ENCODE measurements around the gene MPP2.

DNA sequence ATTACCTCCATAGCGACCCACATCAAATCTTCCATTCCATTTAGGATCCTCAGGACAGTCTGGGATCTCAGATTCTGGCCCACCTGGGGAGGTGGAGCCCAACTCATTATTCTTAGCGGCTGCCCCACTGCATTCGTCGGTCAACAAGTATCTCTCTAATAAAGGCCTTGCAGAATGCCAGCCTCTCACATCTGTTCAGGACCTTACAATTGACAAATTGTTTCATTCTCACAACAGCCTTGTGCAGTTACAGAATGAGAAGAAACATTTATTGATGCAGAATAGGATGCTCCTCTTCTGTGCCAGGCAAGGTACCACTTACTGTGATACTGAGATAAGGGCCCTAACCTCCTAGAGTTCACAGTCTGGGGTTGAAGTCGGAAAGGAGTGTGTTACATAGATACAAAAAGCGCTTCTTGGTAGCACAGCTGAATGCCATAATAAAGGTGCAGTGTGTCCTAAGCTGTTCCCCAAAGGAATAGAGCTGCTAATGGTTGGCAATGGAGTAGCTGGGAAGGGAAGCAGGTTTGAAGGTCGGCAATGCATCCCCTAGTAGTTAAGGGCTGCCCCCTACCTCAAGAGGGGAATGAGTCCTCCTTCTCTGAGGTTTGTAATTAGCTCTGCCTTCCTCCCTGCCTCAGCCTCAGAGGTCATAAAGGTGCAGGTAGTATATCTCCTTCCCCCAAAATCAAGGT is 2.3 kb upstream of the MPP2 start:
- TF ChIP-seq ZNF768 (tag by site-specific recombination; IDR thresholded peaks at IDR 0.05) (no peak), YY1 (tag by site-specific recombination; IDR thresholded peaks at IDR 0.05) (no peak), ZNF121 (tag by site-specific recombination; IDR thresholded peaks at IDR 0.05) (no peak), ZNF146 (tag by site-specific recombination; IDR thresholded peaks at IDR 0.05) (no peak), ZBTB7A (tag by site-specific recombination; IDR thresholded peaks at IDR 0.05; ENCODE audit: low read depth) (no peak), ZFP3 (tag by site-specific recombination; IDR thresholded peaks at IDR 0.05; ENCODE audit: low read depth) (no peak), OVOL3 (tag by site-specific recombination; IDR thresholded peaks at IDR 0.05) (no peak), ZBTB17 (tag by site-specific recombination; IDR thresholded peaks at IDR 0.05) (no peak)
- TF ChIP-seq, protein P1, sequence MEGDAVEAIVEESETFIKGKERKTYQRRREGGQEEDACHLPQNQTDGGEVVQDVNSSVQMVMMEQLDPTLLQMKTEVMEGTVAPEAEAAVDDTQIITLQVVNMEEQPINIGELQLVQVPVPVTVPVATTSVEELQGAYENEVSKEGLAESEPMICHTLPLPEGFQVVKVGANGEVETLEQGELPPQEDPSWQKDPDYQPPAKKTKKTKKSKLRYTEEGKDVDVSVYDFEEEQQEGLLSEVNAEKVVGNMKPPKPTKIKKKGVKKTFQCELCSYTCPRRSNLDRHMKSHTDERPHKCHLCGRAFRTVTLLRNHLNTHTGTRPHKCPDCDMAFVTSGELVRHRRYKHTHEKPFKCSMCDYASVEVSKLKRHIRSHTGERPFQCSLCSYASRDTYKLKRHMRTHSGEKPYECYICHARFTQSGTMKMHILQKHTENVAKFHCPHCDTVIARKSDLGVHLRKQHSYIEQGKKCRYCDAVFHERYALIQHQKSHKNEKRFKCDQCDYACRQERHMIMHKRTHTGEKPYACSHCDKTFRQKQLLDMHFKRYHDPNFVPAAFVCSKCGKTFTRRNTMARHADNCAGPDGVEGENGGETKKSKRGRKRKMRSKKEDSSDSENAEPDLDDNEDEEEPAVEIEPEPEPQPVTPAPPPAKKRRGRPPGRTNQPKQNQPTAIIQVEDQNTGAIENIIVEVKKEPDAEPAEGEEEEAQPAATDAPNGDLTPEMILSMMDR (tag by site-specific recombination; IDR thresholded peaks at IDR 0.05), result no peak
- TF ChIP-seq, protein P2, sequence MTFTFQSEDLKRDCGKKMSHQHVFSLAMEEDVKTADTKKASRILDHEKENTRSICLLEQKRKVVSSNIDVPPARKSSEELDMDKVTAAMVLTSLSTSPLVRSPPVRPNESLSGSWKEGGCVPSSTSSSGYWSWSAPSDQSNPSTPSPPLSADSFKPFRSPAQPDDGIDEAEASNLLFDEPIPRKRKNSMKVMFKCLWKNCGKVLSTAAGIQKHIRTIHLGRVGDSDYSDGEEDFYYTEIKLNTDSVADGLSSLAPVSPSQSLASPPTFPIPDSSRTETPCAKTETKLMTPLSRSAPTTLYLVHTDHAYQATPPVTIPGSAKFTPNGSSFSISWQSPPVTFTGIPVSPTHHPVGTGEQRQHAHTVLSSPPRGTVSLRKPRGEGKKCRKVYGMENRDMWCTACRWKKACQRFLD (tag by site-specific recombination; IDR thresholded peaks at IDR 0.05), result no peak
- TF ChIP-seq, protein P3, sequence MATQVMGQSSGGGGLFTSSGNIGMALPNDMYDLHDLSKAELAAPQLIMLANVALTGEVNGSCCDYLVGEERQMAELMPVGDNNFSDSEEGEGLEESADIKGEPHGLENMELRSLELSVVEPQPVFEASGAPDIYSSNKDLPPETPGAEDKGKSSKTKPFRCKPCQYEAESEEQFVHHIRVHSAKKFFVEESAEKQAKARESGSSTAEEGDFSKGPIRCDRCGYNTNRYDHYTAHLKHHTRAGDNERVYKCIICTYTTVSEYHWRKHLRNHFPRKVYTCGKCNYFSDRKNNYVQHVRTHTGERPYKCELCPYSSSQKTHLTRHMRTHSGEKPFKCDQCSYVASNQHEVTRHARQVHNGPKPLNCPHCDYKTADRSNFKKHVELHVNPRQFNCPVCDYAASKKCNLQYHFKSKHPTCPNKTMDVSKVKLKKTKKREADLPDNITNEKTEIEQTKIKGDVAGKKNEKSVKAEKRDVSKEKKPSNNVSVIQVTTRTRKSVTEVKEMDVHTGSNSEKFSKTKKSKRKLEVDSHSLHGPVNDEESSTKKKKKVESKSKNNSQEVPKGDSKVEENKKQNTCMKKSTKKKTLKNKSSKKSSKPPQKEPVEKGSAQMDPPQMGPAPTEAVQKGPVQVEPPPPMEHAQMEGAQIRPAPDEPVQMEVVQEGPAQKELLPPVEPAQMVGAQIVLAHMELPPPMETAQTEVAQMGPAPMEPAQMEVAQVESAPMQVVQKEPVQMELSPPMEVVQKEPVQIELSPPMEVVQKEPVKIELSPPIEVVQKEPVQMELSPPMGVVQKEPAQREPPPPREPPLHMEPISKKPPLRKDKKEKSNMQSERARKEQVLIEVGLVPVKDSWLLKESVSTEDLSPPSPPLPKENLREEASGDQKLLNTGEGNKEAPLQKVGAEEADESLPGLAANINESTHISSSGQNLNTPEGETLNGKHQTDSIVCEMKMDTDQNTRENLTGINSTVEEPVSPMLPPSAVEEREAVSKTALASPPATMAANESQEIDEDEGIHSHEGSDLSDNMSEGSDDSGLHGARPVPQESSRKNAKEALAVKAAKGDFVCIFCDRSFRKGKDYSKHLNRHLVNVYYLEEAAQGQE (tag by site-specific recombination; IDR thresholded peaks at IDR 0.05), result no peak
- TF ChIP-seq, protein P4, sequence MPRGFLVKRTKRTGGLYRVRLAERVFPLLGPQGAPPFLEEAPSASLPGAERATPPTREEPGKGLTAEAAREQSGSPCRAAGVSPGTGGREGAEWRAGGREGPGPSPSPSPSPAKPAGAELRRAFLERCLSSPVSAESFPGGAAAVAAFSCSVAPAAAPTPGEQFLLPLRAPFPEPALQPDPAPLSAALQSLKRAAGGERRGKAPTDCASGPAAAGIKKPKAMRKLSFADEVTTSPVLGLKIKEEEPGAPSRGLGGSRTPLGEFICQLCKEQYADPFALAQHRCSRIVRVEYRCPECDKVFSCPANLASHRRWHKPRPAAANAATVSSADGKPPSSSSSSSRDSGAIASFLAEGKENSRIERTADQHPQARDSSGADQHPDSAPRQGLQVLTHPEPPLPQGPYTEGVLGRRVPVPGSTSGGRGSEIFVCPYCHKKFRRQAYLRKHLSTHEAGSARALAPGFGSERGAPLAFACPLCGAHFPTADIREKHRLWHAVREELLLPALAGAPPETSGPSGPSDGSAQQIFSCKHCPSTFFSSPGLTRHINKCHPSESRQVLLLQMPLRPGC (tag by site-specific recombination; IDR thresholded peaks at IDR 0.05), result no peak
- TF ChIP-seq, protein P5, sequence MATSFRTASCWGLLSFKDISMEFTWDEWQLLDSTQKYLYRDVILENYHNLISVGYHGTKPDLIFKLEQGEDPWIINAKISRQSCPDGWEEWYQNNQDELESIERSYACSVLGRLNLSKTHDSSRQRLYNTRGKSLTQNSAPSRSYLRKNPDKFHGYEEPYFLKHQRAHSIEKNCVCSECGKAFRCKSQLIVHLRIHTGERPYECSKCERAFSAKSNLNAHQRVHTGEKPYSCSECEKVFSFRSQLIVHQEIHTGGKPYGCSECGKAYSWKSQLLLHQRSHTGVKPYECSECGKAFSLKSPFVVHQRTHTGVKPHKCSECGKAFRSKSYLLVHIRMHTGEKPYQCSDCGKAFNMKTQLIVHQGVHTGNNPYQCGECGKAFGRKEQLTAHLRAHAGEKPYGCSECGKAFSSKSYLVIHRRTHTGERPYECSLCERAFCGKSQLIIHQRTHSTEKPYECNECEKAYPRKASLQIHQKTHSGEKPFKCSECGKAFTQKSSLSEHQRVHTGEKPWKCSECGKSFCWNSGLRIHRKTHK (tag by site-specific recombination; IDR thresholded peaks at IDR 0.05), result no peak
